Adrenal gland (tissue), 5 donors: Measurements from ENCODE around the gene ZNF763.

Experiments used
- POLR2A ChIP-seq, 2 donors: fragments of 450-650 bp; IDR thresholded peaks; one replicate each; pipeline ENCODE4 v1.6.1; 2017; ENCODE audit warnings: antibody characterized with exemption in 2 of 2, mild to moderate bottlenecking in 2 of 2, moderate library complexity in 1 of 2
- TF ChIP-seq, protein P1 (sequence below), 6 experiments: fragments of 450-650 bp in 4 of 6; fragments of 200-600 bp in 2 of 6; sonication (generic) in 1 of 6; IDR thresholded peaks; 1 replicate in 5 of 6; 2 replicates in 1 of 6; pipeline versions ENCODE4 v1.5.1 to v1.8.0; 2016 to 2021; ENCODE audit warnings: antibody characterized with exemption in 6 of 6, mild to moderate bottlenecking in 2 of 6, moderate library complexity in 1 of 6
- donor health status: DM: no; HTN: no; CAD: no.

GRCh38 chr19:11979527-11979926, 14.7 kb downstream of the ZNF763 start:
- TF ChIP-seq, protein P1, sequence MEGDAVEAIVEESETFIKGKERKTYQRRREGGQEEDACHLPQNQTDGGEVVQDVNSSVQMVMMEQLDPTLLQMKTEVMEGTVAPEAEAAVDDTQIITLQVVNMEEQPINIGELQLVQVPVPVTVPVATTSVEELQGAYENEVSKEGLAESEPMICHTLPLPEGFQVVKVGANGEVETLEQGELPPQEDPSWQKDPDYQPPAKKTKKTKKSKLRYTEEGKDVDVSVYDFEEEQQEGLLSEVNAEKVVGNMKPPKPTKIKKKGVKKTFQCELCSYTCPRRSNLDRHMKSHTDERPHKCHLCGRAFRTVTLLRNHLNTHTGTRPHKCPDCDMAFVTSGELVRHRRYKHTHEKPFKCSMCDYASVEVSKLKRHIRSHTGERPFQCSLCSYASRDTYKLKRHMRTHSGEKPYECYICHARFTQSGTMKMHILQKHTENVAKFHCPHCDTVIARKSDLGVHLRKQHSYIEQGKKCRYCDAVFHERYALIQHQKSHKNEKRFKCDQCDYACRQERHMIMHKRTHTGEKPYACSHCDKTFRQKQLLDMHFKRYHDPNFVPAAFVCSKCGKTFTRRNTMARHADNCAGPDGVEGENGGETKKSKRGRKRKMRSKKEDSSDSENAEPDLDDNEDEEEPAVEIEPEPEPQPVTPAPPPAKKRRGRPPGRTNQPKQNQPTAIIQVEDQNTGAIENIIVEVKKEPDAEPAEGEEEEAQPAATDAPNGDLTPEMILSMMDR (IDR thresholded peaks at IDR 0.05) = no peak
- TF ChIP-seq POLR2A (IDR thresholded peaks at IDR 0.05) = no peak
